ENCODE results near the gene CLIP4.

DNA sequence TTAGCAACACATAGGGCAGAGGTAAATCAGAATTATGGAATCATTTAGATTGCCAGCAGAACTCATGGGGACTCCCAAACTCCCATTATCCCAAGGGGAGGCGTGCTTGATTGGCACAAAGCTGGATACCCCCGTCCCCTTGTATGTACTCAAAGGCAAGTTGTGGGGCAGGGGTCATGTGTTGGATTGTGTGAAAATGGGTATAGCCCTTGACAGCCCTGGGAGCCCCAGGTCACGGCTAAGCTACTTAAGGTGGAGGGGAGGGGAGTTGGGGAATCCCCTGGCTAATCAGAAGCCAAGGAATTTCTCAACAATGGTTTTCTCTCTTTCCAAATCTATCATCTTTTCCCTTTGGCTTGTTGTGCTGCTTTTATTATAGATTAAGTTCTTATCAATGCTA is 32.7 kb downstream of the CLIP4 start:
- TF ChIP-seq, protein P1, sequence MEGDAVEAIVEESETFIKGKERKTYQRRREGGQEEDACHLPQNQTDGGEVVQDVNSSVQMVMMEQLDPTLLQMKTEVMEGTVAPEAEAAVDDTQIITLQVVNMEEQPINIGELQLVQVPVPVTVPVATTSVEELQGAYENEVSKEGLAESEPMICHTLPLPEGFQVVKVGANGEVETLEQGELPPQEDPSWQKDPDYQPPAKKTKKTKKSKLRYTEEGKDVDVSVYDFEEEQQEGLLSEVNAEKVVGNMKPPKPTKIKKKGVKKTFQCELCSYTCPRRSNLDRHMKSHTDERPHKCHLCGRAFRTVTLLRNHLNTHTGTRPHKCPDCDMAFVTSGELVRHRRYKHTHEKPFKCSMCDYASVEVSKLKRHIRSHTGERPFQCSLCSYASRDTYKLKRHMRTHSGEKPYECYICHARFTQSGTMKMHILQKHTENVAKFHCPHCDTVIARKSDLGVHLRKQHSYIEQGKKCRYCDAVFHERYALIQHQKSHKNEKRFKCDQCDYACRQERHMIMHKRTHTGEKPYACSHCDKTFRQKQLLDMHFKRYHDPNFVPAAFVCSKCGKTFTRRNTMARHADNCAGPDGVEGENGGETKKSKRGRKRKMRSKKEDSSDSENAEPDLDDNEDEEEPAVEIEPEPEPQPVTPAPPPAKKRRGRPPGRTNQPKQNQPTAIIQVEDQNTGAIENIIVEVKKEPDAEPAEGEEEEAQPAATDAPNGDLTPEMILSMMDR (IDR thresholded peaks at IDR 0.05; ENCODE audit: low read depth, low read length, poor library complexity, severe bottlenecking): no peak
- TF ChIP-seq EZH2phosphoT487 (IDR thresholded peaks at IDR 0.05; ENCODE audit: borderline replicate concordance, low read length): no peak
